Stomach (tissue), 9 donors: Measurements from ENCODE around the gene SF3B2. TPM values are rescaled to one million over a fixed set of nuclear protein-coding genes. Genes with fewer than 3 reads are reported as not detected.

Experiments
- DNase-seq, 2 donors: peaks; one replicate each; pipeline versions ENCODE4 v3.0.0 to v3.0.0-alpha.2; 2013 to 2019
- H3K27ac ChIP-seq, 5 donors: fragments of 200-600 bp in 4 of 5; sonication (generic) in 4 of 5; one replicate each; pipeline ENCODE4 v1.5.1; 2013 to 2019; ENCODE audit warnings: mild to moderate bottlenecking in 1 of 5, moderate library complexity in 1 of 5
- H3K27me3 ChIP-seq, 3 donors: fragments of 200-600 bp; sonication (generic); one replicate each; pipeline ENCODE4 v1.5.1; 2017 to 2019; ENCODE audit warnings: mixed run types in 1 of 3
- H3K36me3 ChIP-seq, 4 donors: fragments of 200-600 bp; sonication (generic); 1 replicate in 3 of 4; 2 replicates in 1 of 4; pipeline ENCODE4 v1.5.1; 2016 to 2019
- H3K4me1 ChIP-seq, 4 donors: fragments of 200-600 bp; sonication (generic); one replicate each; pipeline ENCODE4 v1.5.1; 2016 to 2019
- H3K4me3 ChIP-seq, 4 donors: fragments of 200-600 bp; sonication (generic) in 3 of 4; one replicate each; pipeline ENCODE4 v1.5.1; 2016 to 2019; ENCODE audit warnings: mild to moderate bottlenecking in 1 of 4
- H3K9me3 ChIP-seq, 4 donors: fragments of 200-600 bp; sonication (generic); one replicate each; pipeline ENCODE4 v1.5.1; 2016 to 2019
- EP300 ChIP-seq: sonication (generic); formaldehyde crosslinking; IDR thresholded peaks from one replicate; pipeline ENCODE4 v1.6.1; 2017; ENCODE audit warnings: antibody characterized with exemption
- POLR2A ChIP-seq, 4 donors: fragments of 450-650 bp; IDR thresholded peaks; one replicate each; pipeline ENCODE4 v1.6.1; 2016; ENCODE audit warnings: antibody characterized with exemption in 4 of 4, control low read depth in 2 of 4, mild to moderate bottlenecking in 1 of 4, moderate library complexity in 1 of 4
- POLR2AphosphoS5 ChIP-seq, 3 donors: sonication (generic); formaldehyde crosslinking; IDR thresholded peaks; one replicate each; pipeline ENCODE4 v1.6.1; 2016; ENCODE audit warnings: antibody characterized with exemption in 3 of 3
- WGBS, 5 donors: extraction: QIAGEN DNeasy Blood & Tissue Kit in 3 of 5; methylation state at CpG; one replicate each; pipeline versions ENCODE4 v1.1.5 to v1.1.7; 2013 to 2018; 5-methylcytosine and 5-hydroxymethylcytosine counted together
- intact Hi-C: fragments of 100-400 bp; cut with DNase I; formaldehyde crosslinking; loops from one replicate; pipeline ENCODE4 v1.15.1; 2023; ENCODE audit warnings: low total_unique reads
- polyA plus RNA-seq, 3 donors: library from polyadenylated mRNA; stranded (reverse); fragments of 200-250 nt; gene quantifications; one replicate each; pipeline ENCODE4 v1.2.3, GENCODE V29; 2013
- total RNA-seq, 5 donors: library from RNA; depleted of rRNA; stranded (reverse); fragments of >200 nt; gene quantifications; one replicate each; pipeline versions ENCODE4 v1.1.0 to v1.2.3, GENCODE V29; 2014 to 2016
- TF ChIP-seq, protein P1 (sequence below), 7 experiments: fragments of 450-650 bp in 4 of 7; fragments of 200-600 bp in 3 of 7; sonication (generic) in 3 of 7; IDR thresholded peaks; one replicate each; pipeline ENCODE4 v1.5.1; 2016 to 2019; ENCODE audit warnings: antibody characterized with exemption in 7 of 7, control low read depth in 2 of 7, mild to moderate bottlenecking in 1 of 7
- donor health status: healthy with polysubstance abuse.
- donor health status: Bipolar disorder and iron deficiency.
- donor health status: healthy.

SF3B2 gene
- total and polyA plus RNA-seq, 8 donors = 52.7 to 366 (median 108) TPM

DNA sequence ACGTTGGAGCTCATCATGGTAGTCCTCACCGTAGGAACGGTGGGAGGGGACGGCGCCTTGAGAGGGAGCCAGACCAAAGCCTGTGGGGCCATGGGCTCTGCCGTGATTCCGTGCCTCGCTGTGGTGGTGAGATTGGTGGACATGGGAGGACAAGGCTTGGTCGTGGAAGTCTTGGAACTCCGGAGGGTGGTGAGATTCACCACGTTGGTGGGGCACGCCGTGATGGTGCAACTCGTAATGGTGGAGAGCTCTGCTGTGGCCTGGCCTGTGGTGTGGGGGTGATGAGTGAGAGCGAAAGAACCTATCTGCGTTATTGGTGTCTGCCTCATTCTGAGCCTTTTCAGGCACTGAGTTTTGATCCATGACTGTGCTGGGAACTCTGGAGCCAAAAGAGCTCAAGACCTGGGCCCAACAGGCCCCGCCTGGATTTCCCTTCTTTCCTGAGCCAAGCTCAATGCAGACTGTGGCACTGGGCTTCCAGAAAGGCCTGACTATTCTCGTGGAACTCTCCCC is 26.1 kb upstream of the SF3B2 start, which contains the start of gene CATSPER1:
Gene CATSPER1 (minus strand): TSS at position 463 of the 513 bp plus-strand sequence. CDS start 100 bp downstream, at position 363.
- intact Hi-C loops = no loop called here
- Histone ChIP-seq H3K36me3 (no peaks in the 10 kb centered on the region), H3K27me3 (peaks cover 0 to 16% (median 6%) of the 10 kb centered on the region in 3 donors), H3K4me1 (peaks cover 3 to 18% (median 13%) of the 10 kb centered on the region in 4 donors), H3K9me3 (no peaks in the 10 kb centered on the region), H3K4me3 (no peak within 1 kb of the TSS), H3K27ac (no peak within 1 kb of the TSS)
- DNase-seq = no peak
- TF ChIP-seq POLR2AphosphoS5 (IDR thresholded peaks at IDR 0.05) (no peak), EP300 (no peak), POLR2A (IDR thresholded peaks at IDR 0.05) (no peak)
- TF ChIP-seq, protein P1, sequence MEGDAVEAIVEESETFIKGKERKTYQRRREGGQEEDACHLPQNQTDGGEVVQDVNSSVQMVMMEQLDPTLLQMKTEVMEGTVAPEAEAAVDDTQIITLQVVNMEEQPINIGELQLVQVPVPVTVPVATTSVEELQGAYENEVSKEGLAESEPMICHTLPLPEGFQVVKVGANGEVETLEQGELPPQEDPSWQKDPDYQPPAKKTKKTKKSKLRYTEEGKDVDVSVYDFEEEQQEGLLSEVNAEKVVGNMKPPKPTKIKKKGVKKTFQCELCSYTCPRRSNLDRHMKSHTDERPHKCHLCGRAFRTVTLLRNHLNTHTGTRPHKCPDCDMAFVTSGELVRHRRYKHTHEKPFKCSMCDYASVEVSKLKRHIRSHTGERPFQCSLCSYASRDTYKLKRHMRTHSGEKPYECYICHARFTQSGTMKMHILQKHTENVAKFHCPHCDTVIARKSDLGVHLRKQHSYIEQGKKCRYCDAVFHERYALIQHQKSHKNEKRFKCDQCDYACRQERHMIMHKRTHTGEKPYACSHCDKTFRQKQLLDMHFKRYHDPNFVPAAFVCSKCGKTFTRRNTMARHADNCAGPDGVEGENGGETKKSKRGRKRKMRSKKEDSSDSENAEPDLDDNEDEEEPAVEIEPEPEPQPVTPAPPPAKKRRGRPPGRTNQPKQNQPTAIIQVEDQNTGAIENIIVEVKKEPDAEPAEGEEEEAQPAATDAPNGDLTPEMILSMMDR (IDR thresholded peaks at IDR 0.05) = no peak
- WGBS, 5 donors = 82 to 93% (median 88%) methylated on average over 17 to 18 of the region's 18 CpGs

DNA sequence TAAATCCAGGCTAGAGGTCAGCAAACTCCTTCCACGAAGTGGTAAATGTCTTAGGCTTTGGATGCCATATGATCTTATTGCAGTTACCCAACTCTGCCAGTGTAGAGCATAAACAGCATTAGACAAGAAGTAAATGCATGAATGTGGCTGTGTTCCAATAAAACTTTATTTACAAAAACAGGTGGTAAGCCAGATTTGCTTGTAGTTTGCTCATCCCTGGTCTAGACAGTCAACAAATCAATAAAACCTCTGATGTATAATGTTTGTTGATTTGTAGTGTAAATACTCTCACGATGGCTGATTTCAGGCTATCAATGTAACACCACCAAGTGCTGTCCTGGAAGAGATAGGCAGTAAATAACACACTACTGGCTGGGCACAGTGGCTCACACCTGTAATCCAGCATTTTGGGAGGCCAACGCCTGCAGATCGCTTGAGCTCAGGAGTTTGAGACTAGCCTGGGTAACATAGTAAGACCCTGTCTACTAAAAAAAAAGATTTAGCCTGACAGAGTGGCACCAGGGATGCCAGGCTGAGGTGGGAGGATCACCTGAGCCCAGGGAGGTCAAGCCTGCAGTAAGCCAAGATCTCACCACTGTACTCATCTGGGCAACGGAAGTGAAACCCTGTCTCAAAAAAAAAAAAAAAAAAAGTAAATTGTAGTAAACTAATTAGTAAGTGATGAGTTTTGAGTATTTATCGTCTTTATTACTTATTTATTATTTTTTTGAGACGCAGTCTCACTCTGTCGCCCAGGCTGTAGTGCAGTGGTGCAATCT is 19.0 kb upstream of the SF3B2 start:
- 75 to 83% (median 79%) methylated on average over 8 of the region's 8 CpGs for WGBS, 5 donors
- H3K4me1 ChIP-seq = no peaks in the 10 kb centered on the region
- no peak overlapping the region for H3K4me3 ChIP-seq
- H3K27ac ChIP-seq = no peak overlapping the region
- no peaks in the 10 kb centered on the region for H3K36me3 ChIP-seq
- DNase-seq = no peak
- H3K9me3 ChIP-seq = no peaks in the 10 kb centered on the region
- H3K27me3 ChIP-seq = peaks cover 0 to 24% (median 3%) of the 10 kb centered on the region in 3 donors
- intact Hi-C loops = no loop called here
- TF ChIP-seq POLR2AphosphoS5 (IDR thresholded peaks at IDR 0.05) = no peak
- no peak for TF ChIP-seq EP300
- TF ChIP-seq POLR2A (IDR thresholded peaks at IDR 0.05) = no peak
- TF ChIP-seq, protein P1 (IDR thresholded peaks at IDR 0.05) = no peak

DNA sequence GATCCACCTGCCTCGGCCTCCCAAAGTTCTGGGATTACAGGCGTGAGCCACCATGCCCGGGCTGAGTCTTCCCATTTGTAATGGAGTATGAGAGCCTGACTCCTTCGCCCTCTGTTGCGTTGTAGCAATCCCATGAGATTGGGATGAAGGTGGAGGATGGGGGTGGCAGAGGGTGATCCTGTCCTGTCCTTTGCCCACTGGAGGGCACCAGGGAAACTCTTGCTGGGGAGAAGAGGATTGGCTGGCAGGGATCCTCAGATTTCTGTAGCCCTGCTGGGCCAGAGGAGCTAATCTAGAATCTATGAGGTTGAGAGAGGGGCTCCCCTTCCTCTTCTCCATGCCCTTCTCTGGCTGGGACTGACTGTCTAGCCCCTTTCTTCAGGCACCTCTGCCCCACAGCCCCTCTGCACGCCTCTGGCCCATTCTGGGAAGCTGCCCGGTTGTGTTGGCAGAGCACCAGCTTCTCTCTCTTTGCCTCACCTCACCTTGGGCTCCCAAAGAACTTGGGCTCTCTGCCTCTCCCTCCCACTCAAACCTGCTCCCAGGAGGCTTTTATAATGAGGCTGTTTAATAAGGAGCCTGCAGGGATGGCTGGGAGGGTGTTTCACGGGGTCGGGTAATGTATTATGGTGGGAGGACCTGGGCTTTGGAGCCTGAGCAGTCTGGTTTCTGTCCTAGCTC is 16.4 kb upstream of the SF3B2 start:
- Histone ChIP-seq H3K27ac (no peak overlapping the region), H3K36me3 (no peaks in the 10 kb centered on the region), H3K9me3 (no peaks in the 10 kb centered on the region), H3K4me3 (no peak overlapping the region), H3K27me3 (peaks cover 0 to 20% (median 0%) of the 10 kb centered on the region in 3 donors), H3K4me1 (no peaks in the 10 kb centered on the region)
- DNase-seq = no peak
- WGBS, 5 donors = 55 to 73% (median 68%) methylated on average over 7 to 9 of the region's 9 CpGs
- intact Hi-C loops = no loop called here
- TF ChIP-seq, protein P1 (IDR thresholded peaks at IDR 0.05) = no peak

DNA sequence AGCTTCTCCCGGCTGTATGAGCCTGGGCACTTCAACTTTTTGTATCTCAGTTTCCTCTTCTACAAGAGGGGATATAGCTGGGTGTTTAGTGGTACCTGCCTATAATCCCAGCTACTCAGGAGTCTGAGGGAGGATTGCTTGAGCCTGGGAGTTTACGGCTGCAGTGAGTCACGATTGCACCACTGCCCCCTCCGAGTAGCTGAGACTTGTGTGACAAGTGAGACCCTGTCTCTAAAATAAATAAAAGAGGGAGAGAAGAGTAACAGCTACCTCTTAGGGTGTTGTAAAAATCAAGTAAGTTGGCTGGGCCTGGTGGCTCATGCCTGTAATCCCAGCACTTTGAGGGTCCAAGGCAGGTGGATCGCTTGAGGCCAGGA is 15.8 kb upstream of the SF3B2 start:
- Histone ChIP-seq H3K27me3 (peaks cover 0 to 20% (median 0%) of the 10 kb centered on the region in 3 donors), H3K4me3 (no peak overlapping the region), H3K36me3 (no peaks in the 10 kb centered on the region), H3K9me3 (no peaks in the 10 kb centered on the region), H3K4me1 (no peaks in the 10 kb centered on the region), H3K27ac (no peak overlapping the region)
- DNase-seq = no peak
- 79 to 88% (median 87%) methylated on average over 5 of the region's 5 CpGs for WGBS, 5 donors
- intact Hi-C loops = no loop called here
- TF ChIP-seq POLR2AphosphoS5 (IDR thresholded peaks at IDR 0.05) (no peak), EP300 (no peak), POLR2A (IDR thresholded peaks at IDR 0.05) (no peak)
- TF ChIP-seq, protein P1 (IDR thresholded peaks at IDR 0.05) = no peak
